Esophagus squamous epithelium (tissue), 4 donors: Measurements from ENCODE around the gene HHIP.

Source experiments
- CTCF ChIP-seq, 6 experiments: fragments of 450-650 bp in 4 of 6; fragments of 200-600 bp in 2 of 6; sonication (generic) in 2 of 6; IDR thresholded peaks; one replicate each; pipeline ENCODE4 v1.5.1; 2016 to 2019; ENCODE audit warnings: antibody characterized with exemption in 6 of 6, mild to moderate bottlenecking in 4 of 6, moderate library complexity in 4 of 6
- POLR2A ChIP-seq, 4 donors: fragments of 450-650 bp; IDR thresholded peaks; one replicate each; pipeline ENCODE4 v1.6.1; 2017; ENCODE audit warnings: antibody characterized with exemption in 4 of 4, mild to moderate bottlenecking in 4 of 4, moderate library complexity in 3 of 4

- no peak for TF ChIP-seq CTCF (IDR thresholded peaks at IDR 0.05)
- TF ChIP-seq POLR2A (IDR thresholded peaks at IDR 0.05) = no peak
Measured at GRCh38 chr4:144649646-144650045, 3.7 kb downstream of the HHIP start.
